GM23338 (cell line): Measurements from ENCODE around the gene COG6. TPM values are rescaled to one million over a fixed set of nuclear protein-coding genes. Genes with fewer than 3 reads are reported as not detected.

ENCODE experiments used
- ATAC-seq: fragments of 200-7000 bp; cut with Tn5 transposase; 3 replicates; pipeline ENCODE4 v1.9.1; 2020
- DNase-seq: peaks from one replicate; pipeline ENCODE4 v3.0.0-alpha.2; 2015; ENCODE audit warnings: low spot score
- H2AFZ ChIP-seq: fragments of 200-600 bp; sonication (generic); 2 replicates; pipeline ENCODE4 v1.8.0; 2016; ENCODE audit warnings: antibody characterized with exemption, mild to moderate bottlenecking, moderate library complexity
- H3F3A ChIP-seq: fragments of 200-600 bp; sonication (generic); replicated peaks from 2 replicates; pipeline ENCODE4 v1.8.0; 2017; ENCODE audit warnings: antibody characterized with exemption, mixed run types, low read depth
- H3K27ac ChIP-seq: fragments of 200-600 bp; sonication (generic); 2 replicates; pipeline ENCODE4 v1.6.1; 2016; ENCODE audit warnings: low read depth
- H3K27me3 ChIP-seq: fragments of 200-600 bp; sonication (generic); 2 replicates; pipeline ENCODE4 v1.8.0; 2016; ENCODE audit warnings: mild to moderate bottlenecking, mixed run types, moderate library complexity; ENCODE audit not compliant: insufficient read depth
- H3K36me3 ChIP-seq: fragments of 200-600 bp; sonication (generic); 2 replicates; pipeline ENCODE4 v1.8.0; 2016; ENCODE audit warnings: mild to moderate bottlenecking; ENCODE audit not compliant: insufficient read depth
- H3K4me1 ChIP-seq: fragments of 200-600 bp; sonication (generic); 2 replicates; pipeline ENCODE4 v1.8.0; 2016; ENCODE audit warnings: mild to moderate bottlenecking, moderate library complexity; ENCODE audit not compliant: insufficient read depth
- H3K4me2 ChIP-seq: fragments of 200-600 bp; sonication (generic); 2 replicates; pipeline ENCODE4 v1.7.1; 2017; ENCODE audit warnings: mixed run types
- H3K4me3 ChIP-seq: fragments of 200-600 bp; sonication (generic); 2 replicates; pipeline ENCODE4 v1.6.1; 2016; ENCODE audit warnings: mixed run types
- H3K79me2 ChIP-seq: fragments of 200-600 bp; sonication (generic); replicated peaks from 2 replicates; pipeline ENCODE4 v1.8.0; 2017; ENCODE audit warnings: mild to moderate bottlenecking; ENCODE audit not compliant: insufficient read depth
- H3K9me2 ChIP-seq: fragments of 200-600 bp; sonication (generic); 2 replicates; pipeline ENCODE4 v1.8.0; 2017; ENCODE audit not compliant: insufficient read depth
- H4K20me1 ChIP-seq: fragments of 200-600 bp; sonication (generic); replicated peaks from 2 replicates; pipeline ENCODE4 v1.8.0; 2017; ENCODE audit warnings: mild to moderate bottlenecking; ENCODE audit not compliant: insufficient read depth
- H3K27ac Mint-ChIP-seq: 2 replicates; pipeline ENCODE4 v1.8.0; 2020; ENCODE audit warnings: inconsistent platforms, mild to moderate bottlenecking, moderate library complexity, mixed read lengths
- H3K27me3 Mint-ChIP-seq: 3 replicates; pipeline ENCODE4 v1.8.0; 2022; ENCODE audit warnings: low read depth, mild to moderate bottlenecking, moderate library complexity, mixed read lengths, inconsistent platforms; ENCODE audit not compliant: insufficient read depth, poor library complexity
- H3K36me3 Mint-ChIP-seq: 3 replicates; pipeline ENCODE4 v1.8.0; 2021; ENCODE audit warnings: low read depth, mild to moderate bottlenecking, inconsistent platforms, moderate library complexity, mixed read lengths
- H3K4me1 Mint-ChIP-seq: 3 replicates; pipeline ENCODE4 v1.8.0; 2020; ENCODE audit warnings: mild to moderate bottlenecking, inconsistent platforms, mixed read lengths
- H3K4me3 Mint-ChIP-seq: 3 replicates; pipeline ENCODE4 v1.8.0; 2021; ENCODE audit warnings: moderate library complexity, mild to moderate bottlenecking, inconsistent platforms, mixed read lengths
- H3K9me3 Mint-ChIP-seq: 3 replicates; pipeline ENCODE4 v1.8.0; 2020; ENCODE audit warnings: moderate library complexity, mild to moderate bottlenecking, inconsistent platforms, mixed read lengths
- CREB1 ChIP-seq: fragments of 250-450 bp; sonication (Bioruptor Pico); IDR thresholded peaks from 2 replicates; pipeline ENCODE4 v1.5.0; 2020; ENCODE audit warnings: low read depth, mild to moderate bottlenecking, moderate library complexity
- EZH2 ChIP-seq: fragments of 200-600 bp; sonication (generic); IDR thresholded peaks from one replicate; pipeline ENCODE4 v1.8.0; 2017; ENCODE audit warnings: antibody characterized with exemption, mild to moderate bottlenecking, low read depth; ENCODE audit not compliant: unreplicated experiment
- EZH2phosphoT487 ChIP-seq: fragments of 200-600 bp; sonication (generic); IDR thresholded peaks from one replicate; pipeline ENCODE4 v1.8.1; 2018; ENCODE audit warnings: antibody characterized with exemption; ENCODE audit not compliant: unreplicated experiment
- JUNB ChIP-seq: IDR thresholded peaks from one replicate; pipeline ENCODE4 v1.6.1; 2016; ENCODE audit warnings: antibody characterized with exemption; ENCODE audit not compliant: unreplicated experiment
- NANOG ChIP-seq: IDR thresholded peaks from 2 replicates; pipeline ENCODE4 v1.6.1; 2016; ENCODE audit warnings: antibody characterized with exemption, borderline replicate concordance
- POLR2AphosphoS5 ChIP-seq: IDR thresholded peaks from 2 replicates; pipeline ENCODE4 v1.6.1; 2016; ENCODE audit warnings: antibody characterized with exemption, low read depth
- REST ChIP-seq: IDR thresholded peaks from one replicate; pipeline ENCODE4 v1.6.1; 2018; ENCODE audit warnings: antibody characterized with exemption; ENCODE audit not compliant: unreplicated experiment
- STAT1 ChIP-seq: IDR thresholded peaks from one replicate; pipeline ENCODE4 v1.6.1; 2016; ENCODE audit warnings: antibody characterized with exemption; ENCODE audit not compliant: unreplicated experiment
- ZNF114 ChIP-seq: fragments of 250-450 bp; sonication (Bioruptor Pico); IDR thresholded peaks from 2 replicates; pipeline ENCODE4 v1.5.0; 2020; ENCODE audit warnings: mild to moderate bottlenecking, moderate library complexity
- ZNF331 ChIP-seq: fragments of 250-450 bp; sonication (Bioruptor Pico); IDR thresholded peaks from 2 replicates; pipeline ENCODE4 v1.5.0; 2020; ENCODE audit warnings: low read depth, mild to moderate bottlenecking, moderate library complexity
- ZNF462 ChIP-seq: fragments of 250-450 bp; sonication (Bioruptor Pico); IDR thresholded peaks from 2 replicates; pipeline ENCODE4 v1.5.0; 2020; ENCODE audit warnings: mild to moderate bottlenecking, moderate library complexity
- polyA plus RNA-seq: library from polyadenylated mRNA; unstranded; fragments of >200 nt; fragmentation: Nextera tagmentation; extraction: Ambion mirVana; gene quantifications from 2 replicates; pipeline ENCODE4 v1.2.1, GENCODE V29; 2016
- total RNA-seq: library from RNA; depleted of rRNA; stranded (reverse); fragments of >200 nt; shearing (Covaris generic); gene quantifications from 2 replicates; pipeline ENCODE4 v1.2.3, GENCODE V29; 2014
- TF ChIP-seq, protein P1 (sequence below), 2 experiments: fragments of 200-600 bp in 1 of 2; sonication (generic) in 1 of 2; conservative IDR thresholded peaks; 2 replicates each; pipeline versions ENCODE4 v1.5.1 to v1.6.1; 2016 to 2017; ENCODE audit warnings: antibody characterized with exemption in 2 of 2, low read depth in 2 of 2, mild to moderate bottlenecking in 2 of 2, moderate library complexity in 1 of 2
- TF ChIP-seq, protein P2 (sequence below): IDR thresholded peaks from 2 replicates; pipeline ENCODE4 v1.6.1; 2016; ENCODE audit warnings: antibody characterized with exemption

The COG6 gene
- total and polyA plus RNA-seq, 2 experiments from 2014 or later, result 10.0 to 23.6 TPM

DNA sequence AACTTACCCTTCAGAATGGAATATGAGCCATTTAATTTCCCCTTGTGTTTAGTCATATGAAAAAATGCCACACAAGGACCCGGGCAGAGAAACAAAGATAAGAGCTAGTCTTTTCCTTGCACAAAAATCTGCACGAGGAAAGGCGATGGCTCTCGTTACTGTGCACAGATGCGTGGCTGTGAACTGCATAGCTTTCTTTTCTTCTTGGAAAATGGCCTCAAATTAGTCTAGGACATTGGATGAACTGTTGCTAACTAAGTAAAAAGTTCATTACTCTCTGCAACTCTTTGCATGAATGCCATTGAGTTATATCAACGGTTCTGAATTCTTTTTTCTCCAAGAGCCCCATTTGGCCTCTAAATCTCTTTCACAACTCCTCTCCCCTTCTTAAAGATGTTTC is 125.2 kb downstream of the COG6 start (continued):
- TF ChIP-seq ZNF114, result no peak
- TF ChIP-seq, protein P1, sequence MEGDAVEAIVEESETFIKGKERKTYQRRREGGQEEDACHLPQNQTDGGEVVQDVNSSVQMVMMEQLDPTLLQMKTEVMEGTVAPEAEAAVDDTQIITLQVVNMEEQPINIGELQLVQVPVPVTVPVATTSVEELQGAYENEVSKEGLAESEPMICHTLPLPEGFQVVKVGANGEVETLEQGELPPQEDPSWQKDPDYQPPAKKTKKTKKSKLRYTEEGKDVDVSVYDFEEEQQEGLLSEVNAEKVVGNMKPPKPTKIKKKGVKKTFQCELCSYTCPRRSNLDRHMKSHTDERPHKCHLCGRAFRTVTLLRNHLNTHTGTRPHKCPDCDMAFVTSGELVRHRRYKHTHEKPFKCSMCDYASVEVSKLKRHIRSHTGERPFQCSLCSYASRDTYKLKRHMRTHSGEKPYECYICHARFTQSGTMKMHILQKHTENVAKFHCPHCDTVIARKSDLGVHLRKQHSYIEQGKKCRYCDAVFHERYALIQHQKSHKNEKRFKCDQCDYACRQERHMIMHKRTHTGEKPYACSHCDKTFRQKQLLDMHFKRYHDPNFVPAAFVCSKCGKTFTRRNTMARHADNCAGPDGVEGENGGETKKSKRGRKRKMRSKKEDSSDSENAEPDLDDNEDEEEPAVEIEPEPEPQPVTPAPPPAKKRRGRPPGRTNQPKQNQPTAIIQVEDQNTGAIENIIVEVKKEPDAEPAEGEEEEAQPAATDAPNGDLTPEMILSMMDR (conservative IDR thresholded peaks at IDR 0.05; ENCODE audit: low read depth in 2 of 2), result no peak

- Histone ChIP-seq H2AFZ (no peak overlapping the region), H3K4me3 (no peak overlapping the region), H3F3A (no peaks in the 10 kb centered on the region), H4K20me1 (no peaks in the 10 kb centered on the region), H3K4me2 (no peak overlapping the region), H3K79me2 (no peaks in the 10 kb centered on the region), H3K27ac (no peak overlapping the region), H3K4me1 (no peaks in the 10 kb centered on the region), H3K27me3 (no peaks in the 10 kb centered on the region), H3K36me3 (no peaks in the 10 kb centered on the region), H3K9me2 (peaks cover 11% of the 10 kb centered on the region)
- peaks cover 12% of the 10 kb centered on the region for H3K4me1 Mint-ChIP-seq
- peaks cover 3% of the 10 kb centered on the region for H3K27me3 Mint-ChIP-seq
- no peak overlapping the region for H3K27ac Mint-ChIP-seq
- no peak for ATAC-seq
- DNase-seq, result no peak
- H3K4me3 Mint-ChIP-seq, result no peak overlapping the region
- H3K36me3 Mint-ChIP-seq, result no peaks in the 10 kb centered on the region; the same call in 2 of the 3 replicates
- no peaks in the 10 kb centered on the region for H3K9me3 Mint-ChIP-seq
- TF ChIP-seq REST, result no peak
- no peak for TF ChIP-seq EZH2phosphoT487
- TF ChIP-seq POLR2AphosphoS5, result no peak
- no peak for TF ChIP-seq ZNF331
- TF ChIP-seq STAT1, result no peak
- TF ChIP-seq, protein P2, sequence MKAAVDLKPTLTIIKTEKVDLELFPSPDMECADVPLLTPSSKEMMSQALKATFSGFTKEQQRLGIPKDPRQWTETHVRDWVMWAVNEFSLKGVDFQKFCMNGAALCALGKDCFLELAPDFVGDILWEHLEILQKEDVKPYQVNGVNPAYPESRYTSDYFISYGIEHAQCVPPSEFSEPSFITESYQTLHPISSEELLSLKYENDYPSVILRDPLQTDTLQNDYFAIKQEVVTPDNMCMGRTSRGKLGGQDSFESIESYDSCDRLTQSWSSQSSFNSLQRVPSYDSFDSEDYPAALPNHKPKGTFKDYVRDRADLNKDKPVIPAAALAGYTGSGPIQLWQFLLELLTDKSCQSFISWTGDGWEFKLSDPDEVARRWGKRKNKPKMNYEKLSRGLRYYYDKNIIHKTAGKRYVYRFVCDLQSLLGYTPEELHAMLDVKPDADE, result no peak
- TF ChIP-seq EZH2, result no peak
- TF ChIP-seq JUNB, result no peak
- no peak for TF ChIP-seq ZNF462 (CRISPR knock-in tag)
- no peak for TF ChIP-seq NANOG
- no peak for TF ChIP-seq CREB1 (CRISPR knock-in tag)
Measured at GRCh38 chr13:39781381-39781780, 125.9 kb downstream of the COG6 start.
